ENCODE measurements around the gene INPP4A. TPM values are rescaled to one million over a fixed set of nuclear protein-coding genes. Genes with fewer than 3 reads are reported as not detected.

INPP4A gene
- total and polyA plus RNA-seq, 2 of the 13 experiments (the other 11 are each of a cell fraction or from before 2014, with no cell fraction given), result 10.1 to 10.9 TPM

- TF ChIP-seq ZBTB1 (CRISPR knock-in tag; IDR thresholded peaks at IDR 0.05; ENCODE audit: borderline replicate concordance) (no peak), SIN3B (IDR thresholded peaks at IDR 0.05; ENCODE audit: low read length) (peak; percentile 34; the same call in 1 of the 2 replicates), ZNF678 (CRISPR knock-in tag; IDR thresholded peaks at IDR 0.05) (no peak), PRPF4 (IDR thresholded peaks at IDR 0.05; ENCODE audit: low read depth, low read length, poor library complexity, severe bottlenecking) (no peak), MIER2 (CRISPR knock-in tag; IDR thresholded peaks at IDR 0.05) (0 out of 2 replicates have a peak, but pooled peaks have one; percentile 23), RARA (CRISPR knock-in tag; IDR thresholded peaks at IDR 0.05) (peak; percentile 10; the same call in 1 of the 2 replicates), TSC22D2 (CRISPR knock-in tag; IDR thresholded peaks at IDR 0.05; ENCODE audit: borderline replicate concordance) (0 out of 2 replicates have a peak, but pooled peaks have one; percentile 44), ISX (CRISPR knock-in tag; conservative IDR thresholded peaks at IDR 0.05) (no peak), ZNF713 (CRISPR knock-in tag; IDR thresholded peaks at IDR 0.05) (no peak), GTF2F1 (IDR thresholded peaks at IDR 0.05; ENCODE audit: low read length) (0 out of 2 replicates have a peak, but pooled peaks have one; percentile 41), PRDM10 (CRISPR knock-in tag; IDR thresholded peaks at IDR 0.05; ENCODE audit: low read depth) (no peak), KLF16 (CRISPR knock-in tag; IDR thresholded peaks at IDR 0.05) (no peak), POLR2A (IDR thresholded peaks at IDR 0.05; ENCODE audit: insufficient read depth in 1 of 2, low read depth in 2 of 2, low read length in 2 of 2) (0 out of 4 replicates have a peak, but pooled peaks of 1 of the 2 experiments have one; percentile 12), ZNF275 (CRISPR knock-in tag; IDR thresholded peaks at IDR 0.05; ENCODE audit: borderline replicate concordance) (no peak), HES4 (CRISPR knock-in tag; IDR thresholded peaks at IDR 0.05; ENCODE audit: borderline replicate concordance) (no peak), GPN1 (CRISPR knock-in tag; IDR thresholded peaks at IDR 0.05; ENCODE audit: borderline replicate concordance) (no peak), KDM2A (CRISPR knock-in tag; IDR thresholded peaks at IDR 0.05; ENCODE audit: borderline replicate concordance, low read depth) (0 out of 2 replicates have a peak, but pooled peaks have one; percentile 35), RAD21 (CRISPR knock-in tag; IDR thresholded peaks at IDR 0.05) (peak; percentile 92), BRD4 (CRISPR knock-in tag; IDR thresholded peaks at IDR 0.05) (no peak), FOXK1 (CRISPR knock-in tag; IDR thresholded peaks at IDR 0.05; ENCODE audit: borderline replicate concordance, low read depth) (peak; percentile 24; the same call in 1 of the 2 replicates), STAG1 (CRISPR knock-in tag; IDR thresholded peaks at IDR 0.05) (peak; percentile 93), ZFX (CRISPR knock-in tag; IDR thresholded peaks at IDR 0.05; ENCODE audit: low read depth) (peak; percentile 66), KAT8 (CRISPR knock-in tag; IDR thresholded peaks at IDR 0.05) (0 out of 2 replicates have a peak, but pooled peaks have one; percentile 18), TFAP4 (IDR thresholded peaks at IDR 0.05; ENCODE audit: borderline replicate concordance, low read depth) (peak; percentile 58; the same call in 1 of the 2 replicates)
Observed at GRCh38 chr2:98601532-98602132, 157.0 kb downstream of the INPP4A start (continued).
